ENCODE data around the gene TBX4. TPM values are rescaled to one million over a fixed set of nuclear protein-coding genes. Genes with fewer than 3 reads are reported as not detected.

TBX4 gene
- total RNA-seq, 1 donor from 2014 or later: not detected

DNA sequence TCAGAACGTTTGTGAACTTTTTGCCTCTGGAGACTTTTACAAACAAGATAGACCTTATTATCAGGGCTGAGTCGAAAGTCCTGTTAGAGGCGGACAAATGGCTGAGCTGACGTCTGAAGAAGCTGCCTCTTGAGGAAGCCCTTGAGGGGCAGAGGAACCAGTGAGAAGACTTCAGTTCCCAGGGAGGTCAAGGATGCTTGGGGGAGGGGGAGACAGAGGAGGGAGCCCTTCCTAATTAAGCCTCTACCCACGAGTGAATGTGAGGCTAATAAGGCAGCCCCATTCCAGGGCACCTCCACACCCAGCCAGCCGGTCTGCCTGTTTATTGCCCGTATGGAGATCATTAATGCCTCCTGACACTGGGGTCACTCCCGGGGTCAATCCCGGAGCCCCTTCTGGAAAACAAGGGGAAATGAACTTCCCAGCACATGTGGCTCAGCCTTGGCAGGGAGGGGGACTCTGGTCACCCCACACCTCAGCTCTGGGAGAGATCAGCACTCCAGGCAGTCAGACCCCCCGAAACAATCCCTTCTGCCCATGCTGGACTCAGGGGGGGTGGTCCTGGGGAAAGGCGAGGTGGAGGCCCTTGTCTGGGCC is 9.2 kb upstream of the TBX4 start:
- Mint-ChIP-seq H3K9me3 (ENCODE audit: low read depth) (peaks cover 8% of the 10 kb centered on the region), H3K36me3 (ENCODE audit: low read depth) (peaks cover 8% of the 10 kb centered on the region), H3K27ac (ENCODE audit: unreplicated experiment) (no peak overlapping the region), H3K27me3 (ENCODE audit: low read depth) (peaks cover 11% of the 10 kb centered on the region), H3K4me1 (ENCODE audit: low read depth) (no peaks in the 10 kb centered on the region), H3K4me3 (ENCODE audit: unreplicated experiment) (no peak overlapping the region)
- no peak for DNase-seq (ENCODE audit: low spot score)
- TF ChIP-seq CTCF (IDR thresholded peaks at IDR 0.05): no peak

GRCh38 chr17:61443475-61443882 is 8.7 kb upstream of the TBX4 start:
- DNase-seq (ENCODE audit: low spot score): no peak
- TF ChIP-seq CTCF (IDR thresholded peaks at IDR 0.05): no peak
- Mint-ChIP-seq H3K36me3 (ENCODE audit: low read depth) (peaks cover 8% of the 10 kb centered on the region), H3K4me1 (ENCODE audit: low read depth) (no peaks in the 10 kb centered on the region), H3K9me3 (ENCODE audit: low read depth) (peaks cover 8% of the 10 kb centered on the region), H3K4me3 (ENCODE audit: unreplicated experiment) (no peak overlapping the region), H3K27me3 (ENCODE audit: low read depth) (peaks cover 11% of the 10 kb centered on the region), H3K27ac (ENCODE audit: unreplicated experiment) (no peak overlapping the region)

DNA sequence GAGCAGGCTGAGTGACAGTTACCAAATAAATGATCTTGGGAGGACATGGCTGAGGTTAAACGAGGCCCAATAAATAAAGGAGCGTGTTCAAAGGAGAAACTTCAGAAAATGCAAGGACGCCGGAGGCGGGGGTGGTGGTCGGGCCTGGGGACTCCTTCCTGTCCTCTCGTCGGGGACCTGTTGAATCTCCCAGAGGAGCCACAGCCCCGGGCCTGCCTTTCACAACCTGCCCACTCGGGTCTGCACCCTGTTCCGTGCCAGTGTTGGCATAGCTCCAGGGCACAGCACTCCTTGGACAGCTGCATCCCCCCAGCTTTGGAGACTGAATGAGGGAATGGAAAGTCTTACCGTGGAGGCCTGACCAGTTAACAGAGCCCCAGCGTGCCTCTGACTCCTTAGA is 8.1 kb upstream of the TBX4 start:
- peaks cover 11% of the 10 kb centered on the region for H3K27me3 Mint-ChIP-seq (ENCODE audit: low read depth)
- H3K4me3 Mint-ChIP-seq (ENCODE audit: unreplicated experiment): no peak overlapping the region
- H3K4me1 Mint-ChIP-seq (ENCODE audit: low read depth): no peaks in the 10 kb centered on the region
- no peak for TF ChIP-seq CTCF (IDR thresholded peaks at IDR 0.05)
- peaks cover 8% of the 10 kb centered on the region for H3K36me3 Mint-ChIP-seq (ENCODE audit: low read depth)
- H3K9me3 Mint-ChIP-seq (ENCODE audit: low read depth): peaks cover 8% of the 10 kb centered on the region
- H3K27ac Mint-ChIP-seq (ENCODE audit: unreplicated experiment): no peak overlapping the region
- DNase-seq (ENCODE audit: low spot score): no peak

GRCh38 chr17:61444831-61445230 is 7.4 kb upstream of the TBX4 start:
- no peak for TF ChIP-seq CTCF (IDR thresholded peaks at IDR 0.05)
- DNase-seq (ENCODE audit: low spot score): no peak
- Mint-ChIP-seq H3K9me3 (ENCODE audit: low read depth) (peaks cover 6% of the 10 kb centered on the region), H3K4me3 (ENCODE audit: unreplicated experiment) (no peak overlapping the region), H3K36me3 (ENCODE audit: low read depth) (peaks cover 6% of the 10 kb centered on the region), H3K4me1 (ENCODE audit: low read depth) (no peaks in the 10 kb centered on the region), H3K27me3 (ENCODE audit: low read depth) (peaks cover 10% of the 10 kb centered on the region), H3K27ac (ENCODE audit: unreplicated experiment) (no peak overlapping the region)

- peaks cover 19% of the 10 kb centered on the region for H3K27me3 Mint-ChIP-seq (ENCODE audit: low read depth)
These were observed 4.9 kb upstream of the TBX4 start for GRCh38 chr17:61447358-61447757.

More at GRCh38 chr17:61447358-61447757, 4.9 kb upstream of the TBX4 start:
- DNase-seq (ENCODE audit: low spot score): no peak
- no peaks in the 10 kb centered on the region for H3K36me3 Mint-ChIP-seq (ENCODE audit: low read depth)
- H3K9me3 Mint-ChIP-seq (ENCODE audit: low read depth): no peaks in the 10 kb centered on the region
- H3K27ac Mint-ChIP-seq (ENCODE audit: unreplicated experiment): no peak overlapping the region
- no peaks in the 10 kb centered on the region for H3K4me1 Mint-ChIP-seq (ENCODE audit: low read depth)
- no peak for TF ChIP-seq CTCF (IDR thresholded peaks at IDR 0.05)
- no peak overlapping the region for H3K4me3 Mint-ChIP-seq (ENCODE audit: unreplicated experiment)

All from chondrocyte (in vitro differentiated cells).